HG02759 (cell line): ENCODE results near the gene PLAAT1.

Experiments used
- ATAC-seq: cut with Tn5 transposase; IDR thresholded peaks from one replicate; pipeline ENCODE4 v1.9.1; 2021; ENCODE audit warnings: mild to moderate bottlenecking, moderate library complexity; ENCODE audit not compliant: unreplicated experiment

PLAAT1 gene

DNA sequence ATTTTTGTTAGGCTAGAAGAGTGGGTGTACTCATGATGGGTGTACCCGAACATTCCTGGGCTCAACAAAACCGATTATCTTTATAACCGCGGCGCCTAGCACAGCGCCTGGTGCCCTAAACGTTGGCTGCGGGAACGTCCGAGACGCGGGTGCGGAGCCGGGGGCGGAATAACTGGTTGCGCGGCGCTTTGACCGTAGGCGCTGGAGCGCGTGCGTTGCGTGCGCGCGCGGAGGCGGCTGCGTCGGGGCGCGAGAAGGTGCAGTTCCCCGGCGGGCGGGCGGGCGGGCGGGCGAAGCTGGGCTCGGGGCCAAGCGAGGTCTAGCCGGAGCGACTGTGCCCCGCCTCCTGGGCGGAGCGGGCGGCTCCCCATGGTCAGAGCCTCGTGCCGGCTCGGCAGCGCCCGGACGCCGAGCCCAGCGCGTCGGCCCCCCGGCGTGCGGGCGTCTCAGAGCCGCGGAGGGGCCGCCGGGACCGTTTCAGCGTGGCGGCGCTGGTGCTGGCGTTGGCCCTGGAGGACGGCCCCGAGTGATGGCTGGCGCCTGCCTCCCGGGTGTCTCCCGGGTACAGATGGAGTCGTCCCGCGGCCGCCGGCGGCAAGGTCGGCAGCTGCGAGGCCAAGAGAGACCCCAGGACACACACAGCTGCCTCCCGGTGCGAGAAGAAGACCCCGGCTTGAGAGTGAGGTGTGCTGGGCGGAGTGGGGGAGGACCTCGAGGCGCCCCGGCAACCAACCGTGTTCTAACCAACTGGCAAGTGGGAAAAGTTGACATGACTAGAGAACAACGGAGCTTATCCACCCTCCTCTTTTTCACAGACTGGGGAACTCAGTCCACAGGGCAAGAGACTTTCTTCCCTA, at the start of gene PLAAT1:
PLAAT1 (plus strand) TSS at position 373 of the 857 bp plus-strand sequence. CDS start 14,429 bp downstream, outside the sequence.
- ATAC-seq, result peak; percentile 84

- ATAC-seq, result no peak
Observed at GRCh38 chr3:193194371-193194770, 46.7 kb upstream of the PLAAT1 start.

DNA sequence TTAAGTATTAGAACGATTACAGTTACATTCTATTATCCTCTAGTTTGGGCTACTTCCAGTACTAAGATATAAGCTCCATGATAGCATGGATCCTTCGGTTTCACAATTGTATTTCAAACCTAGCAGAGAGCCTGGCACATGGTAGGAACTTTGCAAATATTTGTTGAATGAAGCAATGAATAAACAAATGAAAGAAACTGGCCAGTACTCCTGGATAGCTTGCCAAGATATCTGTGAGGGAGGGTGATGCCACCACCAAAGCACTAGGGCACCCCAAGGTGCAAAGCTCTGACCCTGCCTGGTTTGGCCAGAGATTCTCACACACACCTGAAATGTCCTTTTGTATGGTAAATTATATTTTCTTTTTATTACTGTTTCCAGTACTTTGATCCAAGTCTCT, 44.3 kb upstream of the PLAAT1 start:
- no peak for ATAC-seq

GRCh38 chr3:193207290-193208273, 33.4 kb upstream of the PLAAT1 start:
- ATAC-seq, result no peak

GRCh38 chr3:193210618-193211017, 30.4 kb upstream of the PLAAT1 start:
- ATAC-seq, result no peak

DNA sequence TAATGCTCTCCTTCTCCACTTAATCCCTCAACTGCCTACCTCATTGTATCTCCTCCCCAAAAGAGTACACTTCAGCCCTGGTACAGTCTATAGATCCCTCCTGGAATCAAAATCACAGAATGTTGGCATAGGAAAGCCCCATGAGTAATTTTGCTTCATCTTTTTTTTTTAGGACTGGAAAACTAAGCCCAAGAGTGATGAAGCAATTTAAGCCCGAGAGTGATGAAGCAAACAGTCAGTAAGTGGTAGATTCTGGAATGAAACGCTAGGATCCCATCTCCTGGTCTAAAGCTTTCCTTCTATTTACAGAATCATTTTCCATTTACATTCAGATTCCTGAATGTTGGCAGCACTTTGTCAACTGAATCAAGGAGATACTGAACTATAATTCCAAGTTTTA, 29.8 kb upstream of the PLAAT1 start:
- ATAC-seq, result no peak

DNA sequence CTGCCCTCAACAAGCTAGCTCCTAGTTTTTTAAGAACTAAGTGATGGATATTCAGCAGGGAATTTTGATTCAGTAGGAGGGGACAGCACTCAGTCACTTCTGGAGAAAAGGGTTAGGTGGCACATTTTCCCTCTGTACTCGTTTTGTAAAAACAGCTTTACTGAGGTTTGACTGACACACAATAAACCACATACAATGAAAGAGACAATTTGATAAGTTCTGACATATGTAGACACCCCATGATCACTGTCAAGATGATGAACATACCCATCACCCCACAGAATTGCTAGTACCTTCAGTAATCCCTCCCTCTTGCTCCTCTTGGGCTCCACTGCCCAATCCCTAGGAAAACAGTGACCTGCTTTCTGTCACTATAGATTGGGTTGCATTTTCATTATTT, 29.0 kb upstream of the PLAAT1 start:
- ATAC-seq, result no peak

GRCh38 chr3:193212844-193213243, 28.2 kb upstream of the PLAAT1 start:
- no peak for ATAC-seq

- ATAC-seq, result no peak
Observed at GRCh38 chr3:193214445-193214844, 26.6 kb upstream of the PLAAT1 start.

DNA sequence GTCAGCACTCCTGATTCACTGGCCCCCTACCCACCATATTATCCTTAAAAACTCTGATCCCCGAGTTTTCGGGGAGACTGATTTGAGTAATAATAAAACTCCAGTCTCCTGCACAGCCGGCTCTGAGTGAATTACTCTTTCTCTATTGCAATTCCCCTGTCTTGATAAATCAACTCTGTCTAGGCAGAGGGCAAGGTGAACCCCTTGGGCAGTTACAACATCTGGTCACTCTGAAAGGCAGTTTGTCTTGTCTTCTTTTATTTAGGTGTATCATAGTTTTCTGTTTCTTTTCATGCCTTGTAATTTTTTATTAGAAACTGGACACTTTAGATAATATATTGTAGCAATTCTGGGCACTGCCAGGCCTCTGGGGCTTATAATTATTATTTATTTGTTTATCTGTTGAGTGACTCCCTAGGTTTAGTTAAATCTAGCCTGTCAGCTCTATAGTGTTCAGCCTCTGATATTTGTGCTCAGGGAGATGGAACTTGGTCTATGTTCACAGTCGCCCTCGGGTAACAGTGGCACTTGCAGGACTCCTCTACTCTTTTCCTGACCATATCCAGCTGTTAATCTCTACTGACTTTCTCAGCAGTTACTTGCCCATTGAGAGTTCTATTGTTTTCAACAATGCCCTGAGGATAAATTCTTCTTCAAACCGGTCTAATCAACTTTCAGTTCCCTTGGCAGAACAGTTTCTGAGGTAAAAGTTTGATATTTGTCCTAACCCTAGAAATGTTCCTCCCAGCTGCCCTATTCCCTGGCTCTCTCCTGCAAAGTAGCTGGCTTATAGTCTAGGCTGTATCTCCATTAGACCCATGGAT, 15.5 kb upstream of the PLAAT1 start:
- ATAC-seq, result no peak

DNA sequence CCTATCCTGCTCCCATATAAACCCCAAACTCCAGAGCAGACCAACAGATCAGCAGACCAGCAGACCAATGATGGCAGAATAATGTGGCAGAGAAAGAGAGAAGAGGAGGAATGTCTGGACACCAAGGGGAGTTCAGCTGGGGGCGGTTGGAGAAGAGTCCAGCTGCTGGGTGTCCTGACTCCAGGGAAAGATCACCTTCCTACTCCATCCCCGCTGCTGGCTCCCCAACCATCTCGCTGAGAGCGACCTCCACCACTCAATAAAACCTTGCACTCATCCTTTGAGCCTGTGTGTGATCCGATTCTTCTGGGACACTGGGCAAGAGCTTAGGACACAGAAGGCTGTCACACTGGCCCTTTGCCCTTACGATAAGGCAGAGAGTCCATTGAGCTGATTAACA, 12.8 kb upstream of the PLAAT1 start:
- ATAC-seq, result no peak

DNA sequence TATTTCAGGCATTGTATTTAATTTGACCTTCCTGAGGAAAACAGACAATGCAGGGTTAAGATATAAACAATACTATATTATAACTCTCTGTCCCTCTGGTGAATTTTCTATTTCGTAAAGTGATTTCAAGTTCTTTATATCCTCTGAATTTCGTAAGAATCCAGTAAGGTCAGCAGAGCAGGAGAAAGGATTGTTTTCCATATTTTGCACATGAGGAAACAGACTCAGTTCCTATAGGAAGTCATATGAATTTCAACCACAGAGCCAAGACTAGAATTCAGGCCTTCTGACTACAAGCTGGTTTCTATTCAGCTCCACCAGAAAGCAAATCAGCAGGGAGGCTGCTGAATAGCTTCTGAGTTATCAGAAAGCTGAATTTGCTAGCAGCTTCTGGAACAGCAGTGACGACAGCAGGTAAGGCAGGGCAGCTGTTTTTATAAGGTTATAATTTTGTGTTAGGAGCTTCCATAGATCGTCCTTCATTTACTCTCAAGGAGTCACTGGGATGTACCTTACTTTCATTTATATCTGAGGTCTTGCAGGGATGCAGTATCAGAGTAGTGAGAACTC, 11.1 kb upstream of the PLAAT1 start:
- ATAC-seq, result no peak

DNA sequence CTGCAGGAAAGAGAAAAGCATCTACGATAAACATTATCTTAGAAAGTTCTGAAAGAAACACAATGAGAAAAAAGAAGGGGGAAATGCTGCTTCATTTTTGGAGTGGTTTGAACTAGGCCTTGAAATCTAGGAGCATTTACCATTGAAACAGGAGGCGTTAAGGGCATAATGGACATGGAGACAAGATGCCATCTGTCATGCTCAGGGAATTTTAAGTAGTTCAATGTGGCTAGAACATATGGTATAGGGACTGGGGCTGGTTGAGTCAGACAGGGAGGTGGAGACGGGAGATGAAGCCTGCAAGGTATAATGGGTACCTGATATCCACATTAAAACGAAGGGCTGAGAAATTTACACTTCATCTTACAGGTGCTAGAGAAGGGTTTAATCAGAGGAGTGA, 10.4 kb upstream of the PLAAT1 start:
- no peak for ATAC-seq

DNA sequence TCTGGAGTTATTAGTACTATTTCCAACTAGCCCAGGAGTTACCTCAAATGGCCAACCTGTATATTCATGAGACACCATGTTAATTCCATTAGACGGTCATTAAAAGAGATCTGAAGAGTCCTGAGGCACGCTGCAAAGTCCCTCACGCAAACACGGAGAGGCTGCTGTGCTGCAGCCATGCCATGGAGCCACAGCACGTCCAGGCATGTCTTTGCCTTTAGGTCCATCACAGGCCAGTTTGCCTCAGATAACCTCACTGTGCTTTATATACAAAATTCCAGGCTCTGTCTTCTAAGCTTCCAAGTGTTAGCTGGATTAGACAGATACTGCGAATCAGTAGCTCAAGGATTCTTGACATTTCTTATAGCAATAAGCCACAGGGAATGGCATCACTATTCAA, 9.8 kb upstream of the PLAAT1 start:
- ATAC-seq, result no peak

- ATAC-seq, result no peak
Observed at GRCh38 chr3:193236599-193236998, 4.4 kb upstream of the PLAAT1 start.

DNA sequence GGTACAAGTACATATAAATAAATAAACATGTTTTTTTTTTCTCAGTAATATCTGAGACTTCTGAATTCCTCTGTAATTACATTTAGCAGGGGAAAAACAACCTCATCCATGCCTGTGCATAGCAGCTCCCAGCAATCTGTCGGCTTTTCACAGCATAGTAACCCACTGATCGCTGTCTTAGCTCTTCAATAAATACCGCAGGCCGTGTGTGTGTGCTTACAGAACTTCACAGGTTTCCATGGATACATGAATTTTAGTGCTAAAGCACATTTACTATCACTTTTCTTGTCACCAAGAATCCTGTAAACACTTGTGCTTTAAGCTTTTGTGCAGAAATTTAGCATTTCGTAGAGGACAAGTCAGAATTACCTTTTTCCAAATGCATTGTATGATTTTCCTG, 4.0 kb upstream of the PLAAT1 start:
- no peak for ATAC-seq

DNA sequence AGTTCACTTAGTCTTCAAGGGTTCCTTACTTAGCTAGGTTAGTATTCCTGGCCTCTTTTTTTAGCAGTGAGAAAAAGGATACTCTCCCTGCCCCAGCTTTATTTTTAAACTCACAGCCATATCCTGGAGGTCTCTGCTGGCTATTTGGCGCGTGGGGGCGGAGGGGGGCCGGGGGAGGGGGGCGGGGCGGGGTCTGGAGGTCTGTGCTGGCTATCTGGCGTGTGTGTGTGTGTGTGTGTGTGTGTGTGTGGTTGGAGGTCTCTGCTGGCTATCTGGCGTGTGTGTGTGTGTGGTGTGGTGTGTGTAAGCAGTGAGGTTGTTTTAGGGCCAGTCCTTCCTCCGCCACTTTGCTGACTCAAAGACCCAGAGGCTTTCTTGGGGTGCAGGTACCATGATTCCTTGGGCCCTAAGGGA, 579 bp upstream of the PLAAT1 start:
- ATAC-seq, result no peak

GRCh38 chr3:193241716-193242115, 694 bp downstream of the PLAAT1 start:
- no peak for ATAC-seq

DNA sequence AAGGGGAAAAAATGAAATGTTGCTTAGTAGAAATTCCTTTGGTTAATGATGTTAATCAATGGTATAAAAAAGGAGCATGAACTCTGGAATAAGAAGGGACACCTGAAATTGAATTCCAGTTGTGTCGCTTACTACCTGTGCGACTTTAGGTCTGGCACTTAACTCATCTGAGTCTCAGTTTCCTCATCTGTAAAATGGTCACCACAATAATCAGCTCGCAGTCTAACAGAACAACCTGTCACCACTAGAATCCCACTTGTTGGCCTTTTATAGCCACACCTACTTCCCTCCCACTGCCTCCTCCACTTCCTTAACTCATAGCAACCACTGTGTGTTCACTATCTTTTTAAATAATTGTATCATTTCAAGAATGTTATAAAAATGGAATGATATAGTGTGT, 2.5 kb downstream of the PLAAT1 start:
- ATAC-seq, result no peak

DNA sequence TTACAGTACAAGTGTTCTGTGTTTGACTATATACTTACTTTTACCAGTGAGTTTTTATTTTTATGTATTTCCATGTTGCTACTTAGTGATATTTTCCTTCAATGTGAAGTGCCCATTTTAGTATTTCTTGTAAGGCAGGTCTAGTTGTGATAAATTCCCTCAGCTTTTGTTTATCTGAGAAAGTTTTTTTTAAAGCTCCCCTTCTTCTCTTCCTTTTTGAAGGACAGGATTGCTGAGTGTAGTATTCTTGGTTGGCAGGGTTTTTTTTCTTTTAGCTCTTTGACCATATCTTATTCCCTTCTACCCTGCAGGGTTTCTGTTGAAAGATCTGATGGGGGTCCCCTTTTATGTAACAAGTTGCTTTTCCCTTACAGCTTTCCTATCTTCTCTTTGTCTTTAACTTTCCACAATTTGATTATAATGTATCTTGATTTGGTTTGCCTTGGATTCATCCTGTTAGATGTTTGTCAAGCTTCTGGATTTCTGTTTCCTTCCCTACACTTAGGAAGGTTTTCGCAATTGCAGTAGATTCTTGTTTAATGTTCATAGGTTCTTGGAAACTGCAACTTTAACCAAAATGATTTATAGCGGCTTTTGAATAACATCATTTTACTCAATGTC, 7.9 kb downstream of the PLAAT1 start:
- ATAC-seq, result no peak
